ENCODE measurements around the gene CD274. TPM values are rescaled to one million over a fixed set of nuclear protein-coding genes. Genes with fewer than 3 reads are reported as not detected.

Gene CD274
- total RNA-seq, result 1 to 10 TPM; 1.3 to 3.5 (median 2.2) TPM

DNA sequence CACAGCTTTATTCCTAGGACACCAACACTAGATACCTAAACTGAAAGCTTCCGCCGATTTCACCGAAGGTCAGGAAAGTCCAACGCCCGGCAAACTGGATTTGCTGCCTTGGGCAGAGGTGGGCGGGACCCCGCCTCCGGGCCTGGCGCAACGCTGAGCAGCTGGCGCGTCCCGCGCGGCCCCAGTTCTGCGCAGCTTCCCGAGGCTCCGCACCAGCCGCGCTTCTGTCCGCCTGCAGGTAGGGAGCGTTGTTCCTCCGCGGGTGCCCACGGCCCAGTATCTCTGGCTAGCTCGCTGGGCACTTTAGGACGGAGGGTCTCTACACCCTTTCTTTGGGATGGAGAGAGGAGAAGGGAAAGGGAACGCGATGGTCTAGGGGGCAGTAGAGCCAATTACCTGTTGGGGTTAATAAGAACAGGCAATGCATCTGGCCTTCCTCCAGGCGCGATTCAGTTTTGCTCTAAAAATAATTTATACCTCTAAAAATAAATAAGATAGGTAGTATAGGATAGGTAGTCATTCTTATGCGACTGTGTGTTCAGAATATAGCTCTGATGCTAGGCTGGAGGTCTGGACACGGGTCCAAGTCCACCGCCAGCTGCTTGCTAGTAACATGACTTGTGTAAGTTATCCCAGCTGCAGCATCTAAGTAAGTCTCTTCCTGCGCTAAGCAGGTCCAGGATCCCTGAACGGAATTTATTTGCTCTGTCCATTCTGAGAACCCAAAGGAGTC lies at the start of gene CD274:
Gene CD274, plus strand, starts transcription at position 184 of the 733 bp plus-strand sequence. CDS start 5,572 bp downstream, outside the sequence.
- TF ChIP-seq, protein P1, sequence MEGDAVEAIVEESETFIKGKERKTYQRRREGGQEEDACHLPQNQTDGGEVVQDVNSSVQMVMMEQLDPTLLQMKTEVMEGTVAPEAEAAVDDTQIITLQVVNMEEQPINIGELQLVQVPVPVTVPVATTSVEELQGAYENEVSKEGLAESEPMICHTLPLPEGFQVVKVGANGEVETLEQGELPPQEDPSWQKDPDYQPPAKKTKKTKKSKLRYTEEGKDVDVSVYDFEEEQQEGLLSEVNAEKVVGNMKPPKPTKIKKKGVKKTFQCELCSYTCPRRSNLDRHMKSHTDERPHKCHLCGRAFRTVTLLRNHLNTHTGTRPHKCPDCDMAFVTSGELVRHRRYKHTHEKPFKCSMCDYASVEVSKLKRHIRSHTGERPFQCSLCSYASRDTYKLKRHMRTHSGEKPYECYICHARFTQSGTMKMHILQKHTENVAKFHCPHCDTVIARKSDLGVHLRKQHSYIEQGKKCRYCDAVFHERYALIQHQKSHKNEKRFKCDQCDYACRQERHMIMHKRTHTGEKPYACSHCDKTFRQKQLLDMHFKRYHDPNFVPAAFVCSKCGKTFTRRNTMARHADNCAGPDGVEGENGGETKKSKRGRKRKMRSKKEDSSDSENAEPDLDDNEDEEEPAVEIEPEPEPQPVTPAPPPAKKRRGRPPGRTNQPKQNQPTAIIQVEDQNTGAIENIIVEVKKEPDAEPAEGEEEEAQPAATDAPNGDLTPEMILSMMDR (IDR thresholded peaks at IDR 0.05), result peak; percentile 51 to 90 (median 78)
- TF ChIP-seq POLR2A (IDR thresholded peaks at IDR 0.05), result peak in 1 of 4 donors; percentile 56
- Histone ChIP-seq H3K4me3 (peak within 1 kb of the TSS; percentile 35 to 72 (median 54)), H3K27ac (peak within 1 kb of the TSS; percentile 83 to 95 (median 90)), H3K36me3 (no peaks in the 10 kb centered on the region), H3K4me1 (peaks cover 12 to 74% (median 25%) of the 10 kb centered on the region in 3 donors), H3K9me3 (no peaks in the 10 kb centered on the region), H3K27me3 (no peaks in the 10 kb centered on the region)
- peak; percentile 29 for DNase-seq
- intact Hi-C loops (cut with DNase I), result loop anchor here (5.0 kb wide), 1 partner anchor 142 kb away; no protein-coding TSS in a partner anchor
- WGBS, 2 donors, result 3 to 6% methylated on average over 13 to 16 of the region's 36 CpGs

DNA sequence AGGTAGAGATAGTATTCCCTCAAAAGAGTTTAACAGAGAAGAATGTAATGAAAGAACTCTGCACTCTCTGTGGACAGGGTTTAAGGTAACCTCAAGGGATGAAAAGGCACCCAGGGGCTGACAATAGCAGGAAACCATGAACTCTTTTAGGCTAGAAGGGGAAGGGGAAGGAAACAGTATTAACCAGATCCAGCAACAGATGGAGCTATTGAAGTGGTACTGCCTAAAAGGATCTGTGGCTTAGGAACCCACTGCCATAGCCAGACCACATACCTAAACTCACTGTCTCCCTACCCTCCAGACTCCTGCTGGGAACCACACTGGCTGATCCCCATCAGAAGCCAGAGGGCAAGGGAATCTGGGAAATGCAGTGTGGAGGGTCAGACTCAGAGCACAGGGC lies 48.1 kb upstream of the CD274 start:
- Histone ChIP-seq H3K4me3 (no peak overlapping the region), H3K9me3 (peaks cover 0 to 9% (median 0%) of the 10 kb centered on the region in 3 donors), H3K36me3 (no peaks in the 10 kb centered on the region), H3K27me3 (no peaks in the 10 kb centered on the region), H3K27ac (no peak overlapping the region), H3K4me1 (no peaks in the 10 kb centered on the region)
- no peak for DNase-seq
- TF ChIP-seq, protein P1 (IDR thresholded peaks at IDR 0.05), result no peak
- TF ChIP-seq POLR2A (IDR thresholded peaks at IDR 0.05), result no peak
- intact Hi-C loops (cut with DNase I), result no loop called here

DNA sequence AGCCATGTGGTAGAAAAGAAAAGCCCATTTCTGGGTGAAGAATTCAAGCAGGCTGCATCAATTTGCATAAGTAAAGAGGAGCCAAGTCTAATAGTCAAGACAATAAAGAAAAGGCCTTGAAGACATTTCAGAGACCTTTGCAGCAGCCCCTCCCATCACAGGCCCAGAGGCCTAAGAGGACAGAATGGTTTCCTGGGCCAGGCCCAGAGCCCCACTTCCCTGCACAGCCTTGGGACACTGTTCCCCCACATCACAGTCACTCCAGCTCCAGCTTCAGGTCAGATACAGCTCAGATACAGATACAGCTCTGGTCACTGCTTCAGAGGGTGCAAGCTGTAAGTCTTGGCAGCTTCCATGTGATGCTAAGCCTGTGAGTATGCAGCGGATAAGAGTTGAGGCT lies 41.7 kb upstream of the CD274 start:
- peaks cover 0 to 15% (median 0%) of the 10 kb centered on the region in 3 donors for H3K36me3 ChIP-seq
- H3K4me1 ChIP-seq, result no peaks in the 10 kb centered on the region
- no peak overlapping the region for H3K4me3 ChIP-seq
- H3K9me3 ChIP-seq, result peaks cover 0 to 31% (median 18%) of the 10 kb centered on the region in 3 donors
- TF ChIP-seq POLR2A (IDR thresholded peaks at IDR 0.05), result no peak
- TF ChIP-seq, protein P1 (IDR thresholded peaks at IDR 0.05), result no peak
- no peak for DNase-seq
- no CpG with 5 or more reads among the region's 1 CpG for WGBS, 2 donors
- H3K27me3 ChIP-seq, result no peaks in the 10 kb centered on the region
- intact Hi-C loops (cut with DNase I), result no loop called here
- no peak overlapping the region for H3K27ac ChIP-seq

DNA sequence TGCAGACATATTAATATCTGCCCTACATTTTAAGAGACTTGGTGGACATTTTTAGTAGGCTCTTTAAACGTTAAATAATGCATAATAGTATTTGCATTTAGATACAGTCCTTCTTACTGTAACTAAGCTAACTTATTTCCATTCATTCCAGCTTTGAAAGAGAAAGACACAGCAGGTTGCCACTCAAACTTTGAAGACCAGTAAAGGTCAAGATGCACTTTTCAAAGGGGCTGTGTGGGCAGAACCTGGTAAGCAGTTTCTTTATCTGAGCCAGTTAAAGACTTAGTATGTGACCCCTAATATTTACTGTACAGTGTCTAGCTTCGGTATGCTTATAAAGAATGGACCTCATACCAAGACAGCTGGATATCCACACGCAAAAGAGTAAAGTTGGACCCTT lies 33.4 kb upstream of the CD274 start:
- Histone ChIP-seq H3K9me3 (peaks cover 0 to 6% (median 0%) of the 10 kb centered on the region in 3 donors), H3K4me3 (no peak overlapping the region), H3K36me3 (peaks cover 0 to 13% (median 0%) of the 10 kb centered on the region in 3 donors), H3K27me3 (no peaks in the 10 kb centered on the region), H3K27ac (no peak overlapping the region), H3K4me1 (no peaks in the 10 kb centered on the region)
- no peak for DNase-seq
- intact Hi-C loops (cut with DNase I), result no loop called here
- TF ChIP-seq, protein P1 (IDR thresholded peaks at IDR 0.05), result no peak
- no peak for TF ChIP-seq POLR2A (IDR thresholded peaks at IDR 0.05)
- 71 to 79% methylated on average over 3 of the region's 3 CpGs for WGBS, 2 donors

DNA sequence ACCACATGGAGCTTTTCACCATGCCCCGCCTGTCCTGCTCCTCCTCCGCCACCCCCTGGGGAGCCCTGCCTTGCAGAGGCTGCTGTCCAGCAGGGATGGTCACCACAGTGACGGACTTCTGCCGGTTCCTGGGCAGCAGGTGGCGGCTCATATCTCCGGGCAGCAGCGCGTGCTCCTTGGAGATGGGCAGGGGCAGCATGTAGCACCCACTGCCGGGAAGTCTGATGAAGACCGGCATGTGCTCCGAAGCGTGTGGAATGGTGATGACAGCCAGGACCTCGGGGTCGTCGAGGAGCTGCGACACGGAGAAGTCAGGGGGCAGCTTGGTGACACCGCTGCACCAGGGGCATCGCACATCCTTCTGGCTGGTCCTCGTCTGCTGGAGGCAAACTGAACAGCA lies 31.9 kb upstream of the CD274 start:
- TF ChIP-seq, protein P1 (IDR thresholded peaks at IDR 0.05), result no peak
- TF ChIP-seq POLR2A (IDR thresholded peaks at IDR 0.05), result no peak
- no peak for DNase-seq
- 86 to 100% methylated on average over 4 to 5 of the region's 20 CpGs for WGBS, 2 donors
- Histone ChIP-seq H3K27me3 (no peaks in the 10 kb centered on the region), H3K27ac (no peak overlapping the region), H3K4me1 (no peaks in the 10 kb centered on the region), H3K9me3 (peaks cover 0 to 6% (median 0%) of the 10 kb centered on the region in 3 donors), H3K4me3 (no peak overlapping the region), H3K36me3 (peaks cover 0 to 13% (median 0%) of the 10 kb centered on the region in 3 donors)
- intact Hi-C loops (cut with DNase I), result no loop called here

All from esophagus squamous epithelium (tissue), 5 donors.